ENCODE results near the gene STRIP1.

The STRIP1 gene

DNA sequence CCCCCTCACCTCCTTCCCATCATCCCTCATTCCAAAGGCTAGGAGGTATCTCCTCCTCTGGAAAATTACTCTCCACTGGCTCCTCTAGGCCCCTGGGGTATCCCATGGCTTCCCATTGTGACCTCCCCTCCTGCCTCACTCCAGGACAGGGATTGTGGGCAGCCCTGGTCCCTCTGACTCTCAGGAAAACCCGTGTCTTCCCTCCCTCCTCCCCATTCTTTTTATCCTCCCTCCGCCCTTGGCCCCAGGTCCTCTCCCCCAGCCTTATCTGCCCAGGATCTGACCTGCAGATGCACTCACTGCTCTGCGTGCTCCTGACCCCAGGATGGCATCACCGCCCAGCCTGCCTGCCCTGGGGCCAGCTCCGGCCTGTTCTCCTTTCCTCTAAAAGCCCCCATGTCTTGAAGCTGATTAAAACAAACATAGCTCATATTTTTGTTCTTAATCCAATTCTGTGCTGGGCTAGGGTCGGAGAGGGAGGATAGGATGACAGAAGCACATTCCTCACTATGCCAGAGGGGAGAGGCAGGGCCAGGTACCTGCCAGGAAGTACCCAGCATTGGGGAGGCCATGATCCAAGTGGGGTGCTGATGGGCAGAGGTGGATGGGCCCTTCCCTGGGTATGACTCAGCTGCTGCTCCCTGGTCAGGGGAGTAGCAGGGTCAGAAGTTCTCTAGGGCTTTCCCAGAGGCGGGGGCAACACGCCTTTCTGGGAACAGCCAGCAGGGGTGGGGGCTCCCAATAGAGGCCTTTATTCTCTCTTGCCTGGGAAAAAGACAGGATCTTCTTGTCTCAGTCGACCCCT, 64.0 kb downstream of the STRIP1 start:
- no peak for DNase-seq

DNA sequence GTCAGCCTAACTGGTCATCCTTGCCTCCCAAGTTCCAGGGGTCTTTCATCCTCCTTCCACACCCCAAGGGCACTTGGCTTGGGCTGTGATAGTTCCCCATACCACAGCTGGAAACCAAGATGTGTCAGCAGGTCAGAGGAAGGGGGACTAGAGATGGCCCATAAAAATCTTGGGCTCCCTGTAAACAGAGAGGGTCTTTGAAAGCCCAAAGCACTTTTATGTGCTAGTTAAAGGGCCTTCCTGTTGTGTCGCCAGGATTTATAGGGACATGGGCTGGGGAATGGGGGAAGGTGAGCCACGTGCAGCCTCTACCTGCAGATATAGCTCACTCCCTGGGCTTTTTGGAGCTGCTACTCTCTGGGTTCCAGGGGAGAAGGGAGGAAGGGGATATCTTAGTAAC, 65.9 kb downstream of the STRIP1 start:
- DNase-seq, result no peak

DNA sequence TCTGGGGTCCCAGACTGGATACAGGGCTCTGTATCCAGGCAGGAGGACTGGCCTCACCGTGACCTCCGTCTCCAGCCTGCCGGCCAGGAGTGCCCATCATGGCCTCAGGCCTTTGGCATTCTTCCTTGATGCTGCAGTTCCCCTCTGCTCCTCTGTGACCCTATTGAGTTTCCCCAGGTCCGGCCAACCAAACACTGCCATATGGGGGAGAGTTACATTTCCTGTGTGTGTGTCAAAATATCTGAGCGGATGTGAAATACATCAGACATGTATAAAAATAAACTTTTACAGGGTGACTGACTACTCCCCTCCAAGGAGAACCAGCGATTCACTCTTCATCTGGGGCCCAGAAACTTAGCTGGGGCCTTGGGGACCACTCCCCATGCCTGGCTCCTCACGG, 67.7 kb downstream of the STRIP1 start:
- DNase-seq, result peak; percentile 38

Measured in fibroblast of skin of right biceps (primary cell).